WERI-Rb-1 (cell line): Measurements from ENCODE around the gene ZBTB3.
A peak's percentile ranks its signal among the peaks of the same experiment; 100 is the strongest.

Source experiments
- DNase-seq: peaks from one replicate; pipeline ENCODE4 v3.0.0-alpha.2; 2020
- H3K27ac ChIP-seq: fragments of 250-450 bp; sonication (Bioruptor Pico); 2 replicates; pipeline ENCODE4 v1.5.1; 2020; ENCODE audit warnings: mild to moderate bottlenecking, moderate library complexity
- H3K27me3 ChIP-seq: fragments of 250-450 bp; sonication (Bioruptor Pico); 2 replicates; pipeline ENCODE4 v1.5.1; 2021; ENCODE audit warnings: mild to moderate bottlenecking, low read depth, moderate library complexity; ENCODE audit not compliant: insufficient read depth, severe bottlenecking
- H3K36me3 ChIP-seq: fragments of 250-450 bp; sonication (Bioruptor Pico); 2 replicates; pipeline ENCODE4 v1.5.1; 2020; ENCODE audit warnings: mild to moderate bottlenecking, moderate library complexity
- H3K4me3 ChIP-seq: 2 replicates; pipeline ENCODE4 v1.5.1; 2011; ENCODE audit warnings: low read depth, mild to moderate bottlenecking, control low read depth, low read length
- H3K9me3 ChIP-seq: fragments of 250-450 bp; sonication (Bioruptor Pico); 2 replicates; pipeline ENCODE4 v1.5.1; 2021; ENCODE audit warnings: mild to moderate bottlenecking, moderate library complexity; ENCODE audit not compliant: severe bottlenecking
- TF ChIP-seq, protein P1 (sequence below): IDR thresholded peaks from 2 replicates; pipeline ENCODE4 v1.5.1; 2011; ENCODE audit warnings: low read depth, mild to moderate bottlenecking, control low read depth, inconsistent platforms, low read length

Gene ZBTB3

DNA sequence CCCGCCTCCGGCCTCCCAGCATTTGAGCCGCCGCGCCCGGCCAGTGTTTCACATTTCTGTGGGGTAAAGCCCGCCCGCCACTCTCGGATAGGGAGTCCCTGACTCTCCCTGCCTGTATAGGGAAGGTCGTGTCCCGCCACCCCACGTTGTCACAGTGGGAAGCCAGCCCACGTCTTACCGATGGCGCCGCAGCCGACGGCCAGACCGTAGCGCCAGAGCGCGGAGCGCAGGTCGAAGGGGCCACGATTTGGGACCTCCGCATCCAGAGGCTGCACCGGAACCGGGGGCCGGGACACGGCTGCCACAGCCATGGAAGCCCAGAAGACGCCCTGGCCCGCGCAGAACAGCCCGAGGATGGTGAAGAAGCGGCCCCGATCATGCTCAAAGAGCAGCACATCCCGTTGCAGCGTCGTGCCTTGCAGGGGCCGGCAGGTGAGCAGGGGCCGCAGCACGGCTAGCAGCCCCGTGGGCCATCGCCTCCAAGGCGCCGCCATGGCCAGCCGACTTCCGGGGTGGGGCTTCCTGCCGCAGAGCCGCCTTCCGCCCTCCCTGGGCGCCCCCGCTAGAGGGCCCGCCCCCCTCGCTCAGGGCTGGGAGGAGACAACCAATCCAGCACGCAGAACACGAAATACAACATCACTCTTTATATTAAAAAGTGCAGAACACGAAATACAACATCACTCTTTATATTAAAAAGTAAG is 37.7 kb upstream of the ZBTB3 start, which contains the start of gene TMEM223:
TMEM223 (minus strand) TSS at position 506 of the 701 bp plus-strand sequence; CDS start at position 494, 12 bp downstream.
- Histone ChIP-seq H3K36me3 (peaks cover 84% of the 10 kb centered on the region), H3K9me3 (no peaks in the 10 kb centered on the region), H3K27me3 (no peaks in the 10 kb centered on the region), H3K4me3 (peak within 1 kb of the TSS; percentile 81), H3K27ac (peak within 1 kb of the TSS; percentile 84)
- peak; percentile 88 for DNase-seq
- TF ChIP-seq, protein P1, sequence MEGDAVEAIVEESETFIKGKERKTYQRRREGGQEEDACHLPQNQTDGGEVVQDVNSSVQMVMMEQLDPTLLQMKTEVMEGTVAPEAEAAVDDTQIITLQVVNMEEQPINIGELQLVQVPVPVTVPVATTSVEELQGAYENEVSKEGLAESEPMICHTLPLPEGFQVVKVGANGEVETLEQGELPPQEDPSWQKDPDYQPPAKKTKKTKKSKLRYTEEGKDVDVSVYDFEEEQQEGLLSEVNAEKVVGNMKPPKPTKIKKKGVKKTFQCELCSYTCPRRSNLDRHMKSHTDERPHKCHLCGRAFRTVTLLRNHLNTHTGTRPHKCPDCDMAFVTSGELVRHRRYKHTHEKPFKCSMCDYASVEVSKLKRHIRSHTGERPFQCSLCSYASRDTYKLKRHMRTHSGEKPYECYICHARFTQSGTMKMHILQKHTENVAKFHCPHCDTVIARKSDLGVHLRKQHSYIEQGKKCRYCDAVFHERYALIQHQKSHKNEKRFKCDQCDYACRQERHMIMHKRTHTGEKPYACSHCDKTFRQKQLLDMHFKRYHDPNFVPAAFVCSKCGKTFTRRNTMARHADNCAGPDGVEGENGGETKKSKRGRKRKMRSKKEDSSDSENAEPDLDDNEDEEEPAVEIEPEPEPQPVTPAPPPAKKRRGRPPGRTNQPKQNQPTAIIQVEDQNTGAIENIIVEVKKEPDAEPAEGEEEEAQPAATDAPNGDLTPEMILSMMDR = no peak

DNA sequence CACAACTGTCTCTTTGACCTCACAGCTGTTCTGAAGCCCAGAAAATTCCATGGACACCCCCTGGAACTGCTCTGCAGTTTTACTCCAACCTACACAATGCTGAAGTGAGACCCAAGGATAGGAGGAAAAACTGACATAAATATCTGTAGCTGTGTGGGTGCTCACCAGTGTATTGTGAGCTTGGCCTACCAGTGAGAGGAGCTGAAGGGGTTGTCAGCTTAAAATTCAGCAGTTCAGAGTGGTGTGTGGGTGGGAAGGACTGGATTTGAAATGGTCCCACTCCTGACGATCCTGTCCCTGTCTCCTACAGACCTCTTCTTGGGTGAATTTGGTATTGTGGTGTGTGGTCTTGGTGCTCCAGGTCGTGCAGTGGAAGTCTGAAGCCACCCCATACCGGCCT is 35.6 kb upstream of the ZBTB3 start:
- Histone ChIP-seq H3K27me3 (no peaks in the 10 kb centered on the region), H3K36me3 (peaks cover 75% of the 10 kb centered on the region), H3K9me3 (no peaks in the 10 kb centered on the region), H3K4me3 (no peak overlapping the region), H3K27ac (no peak overlapping the region)
- DNase-seq = no peak
- TF ChIP-seq, protein P1 = no peak

DNA sequence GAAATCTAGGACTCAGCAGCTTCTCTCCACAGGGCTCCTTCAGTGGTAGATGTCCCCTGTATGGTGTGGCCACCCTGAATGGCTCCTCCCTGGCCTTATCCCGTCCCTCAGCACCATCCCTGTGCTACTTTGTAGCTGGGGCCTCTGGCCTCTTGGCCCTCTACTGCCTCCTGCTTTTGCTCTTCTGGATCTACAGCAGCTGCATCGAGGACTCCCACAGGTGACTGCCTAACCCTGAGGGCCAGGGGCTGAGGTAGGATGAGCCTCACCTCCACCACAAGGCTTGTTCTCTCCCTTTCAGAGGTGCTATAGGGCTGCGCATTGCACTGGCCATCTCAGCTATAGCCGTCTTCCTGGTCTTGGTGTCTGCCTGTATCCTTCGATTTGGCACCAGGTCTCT is 35.0 kb upstream of the ZBTB3 start:
- no peak for DNase-seq
- no peak overlapping the region for H3K27ac ChIP-seq
- peaks cover 72% of the 10 kb centered on the region for H3K36me3 ChIP-seq
- H3K27me3 ChIP-seq = no peaks in the 10 kb centered on the region
- H3K9me3 ChIP-seq = no peaks in the 10 kb centered on the region
- TF ChIP-seq, protein P1 = no peak
- H3K4me3 ChIP-seq = no peak overlapping the region

- Histone ChIP-seq H3K27me3 (no peaks in the 10 kb centered on the region), H3K9me3 (no peaks in the 10 kb centered on the region), H3K4me3 (peak within 1 kb of the TSS; percentile 91), H3K27ac (peak within 1 kb of the TSS; percentile 89), H3K36me3 (peaks cover 63% of the 10 kb centered on the region)
- TF ChIP-seq, protein P1 = peak; percentile 65
- DNase-seq = peak; percentile 97
Observed at GRCh38 chr11:62787005-62787759, 33.2 kb upstream of the ZBTB3 start, which contains the start of gene TMEM179B. Gene TMEM179B (plus strand): TSS chr11:62787402. CDS start chr11:62787432, 30 bp downstream.

- TF ChIP-seq, protein P1 = peak; percentile 98
- peaks cover 57% of the 10 kb centered on the region for H3K36me3 ChIP-seq
- H3K4me3 ChIP-seq = peak overlapping the region; percentile 91
- H3K27ac ChIP-seq = peak overlapping the region; percentile 89
- no peaks in the 10 kb centered on the region for H3K27me3 ChIP-seq
- DNase-seq = peak; percentile 90
- H3K9me3 ChIP-seq = no peaks in the 10 kb centered on the region
Observed at GRCh38 chr11:62786318-62787004, 32.5 kb upstream of the ZBTB3 start.
